GM19240 (cell line): ENCODE results near the gene MTR.

ENCODE experiments used
- DNase-seq: peaks from one replicate; pipeline ENCODE4 v3.0.0; 2011; ENCODE audit warnings: low spot score; ENCODE audit not compliant: insufficient read length

The MTR gene

GRCh38 chr1:236862615-236863211 lies 67.6 kb downstream of the MTR start:
- DNase-seq = no peak

GRCh38 chr1:236864211-236864610 lies 69.1 kb downstream of the MTR start:
- DNase-seq = no peak

GRCh38 chr1:236864996-236865817 lies 70.1 kb downstream of the MTR start:
- DNase-seq = no peak

- no peak for DNase-seq
Observed at GRCh38 chr1:236865818-236866155, 70.7 kb downstream of the MTR start.

GRCh38 chr1:236868625-236869467 lies 73.8 kb downstream of the MTR start:
- peak; percentile 29 for DNase-seq

GRCh38 chr1:236869911-236870310 lies 74.8 kb downstream of the MTR start:
- no peak for DNase-seq

GRCh38 chr1:236870721-236871120 lies 75.6 kb downstream of the MTR start:
- DNase-seq = no peak

GRCh38 chr1:236872075-236872666 lies 77.1 kb downstream of the MTR start:
- no peak for DNase-seq

GRCh38 chr1:236875975-236876374 lies 80.9 kb downstream of the MTR start:
- no peak for DNase-seq

GRCh38 chr1:236877661-236878060 lies 82.6 kb downstream of the MTR start:
- no peak for DNase-seq

- no peak for DNase-seq
Observed at GRCh38 chr1:236880209-236880608, 85.1 kb downstream of the MTR start.

- DNase-seq = no peak
Observed at GRCh38 chr1:236882678-236883077, 87.6 kb downstream of the MTR start.

GRCh38 chr1:236886199-236886598 lies 91.1 kb downstream of the MTR start:
- DNase-seq = no peak

GRCh38 chr1:236887081-236887480 lies 92.0 kb downstream of the MTR start:
- no peak for DNase-seq

GRCh38 chr1:236888126-236888525 lies 93.0 kb downstream of the MTR start:
- DNase-seq = no peak

- no peak for DNase-seq
Observed at GRCh38 chr1:236888903-236889302, 93.8 kb downstream of the MTR start.

- DNase-seq = no peak
Observed at GRCh38 chr1:236890152-236891056, 95.3 kb downstream of the MTR start.

- DNase-seq = no peak
Observed at GRCh38 chr1:236893626-236894545, 98.8 kb downstream of the MTR start.

- no peak for DNase-seq
Observed at GRCh38 chr1:236895665-236896387, 100.7 kb downstream of the MTR start.
